Head of caudate nucleus (tissue), 42 donors: Measurements from ENCODE around the gene SESN3.

ENCODE experiments used
- DNase-seq, 42 donors: peaks; one replicate each; pipeline versions ENCODE4 v3.0.0 to v3.0.0-alpha.2; 2020 to 2021; ENCODE audit warnings: mixed read lengths in 7 of 42
- intact Hi-C: fragments of 100-400 bp; cut with DNase I; formaldehyde crosslinking; loops from one replicate; pipeline ENCODE4 v1.15.0; 2022

SESN3 gene

DNA sequence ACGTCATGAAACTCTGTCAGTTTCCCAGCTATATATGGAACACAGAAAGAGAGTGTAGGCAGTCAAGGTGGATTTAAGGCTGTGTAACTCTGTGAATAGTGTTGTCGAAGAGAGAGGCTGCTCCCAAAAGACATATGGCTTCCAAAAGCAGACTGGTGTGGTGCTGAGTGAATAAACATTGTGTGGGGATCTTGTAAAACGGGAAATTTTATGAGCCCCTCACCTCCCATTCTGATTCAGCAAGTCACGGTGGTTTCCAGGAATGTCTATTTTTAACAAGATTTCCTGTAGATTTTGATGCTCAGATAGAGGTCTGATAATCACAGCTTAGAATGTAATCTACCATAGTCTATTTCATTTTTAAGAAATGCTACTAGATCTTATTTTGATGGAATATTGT lies 67.9 kb downstream of the SESN3 start:
- intact Hi-C loops: no loop called here
- peak in 1 of 42 donors; percentile 32 for DNase-seq

DNA sequence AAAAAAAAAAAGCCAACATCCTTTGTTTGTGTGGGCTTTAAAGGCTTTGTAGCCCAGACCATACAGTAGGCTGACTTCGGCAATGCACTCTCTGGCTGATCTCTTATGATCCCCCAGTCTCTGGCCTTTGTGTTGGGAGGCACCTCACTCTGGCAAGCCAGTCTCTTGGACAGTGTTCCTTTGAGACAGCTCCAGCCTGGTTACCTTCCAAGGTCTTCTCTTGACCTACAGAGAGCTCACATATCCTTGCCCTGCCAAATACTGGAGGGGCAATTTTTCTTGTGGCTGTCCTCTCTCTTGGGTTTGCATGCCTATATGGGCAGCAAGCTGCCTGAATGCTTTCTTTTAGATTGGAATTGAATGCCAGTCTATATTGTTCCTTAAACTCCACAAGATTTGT lies 69.8 kb downstream of the SESN3 start:
- intact Hi-C loops: no loop called here
- no peak for DNase-seq

DNA sequence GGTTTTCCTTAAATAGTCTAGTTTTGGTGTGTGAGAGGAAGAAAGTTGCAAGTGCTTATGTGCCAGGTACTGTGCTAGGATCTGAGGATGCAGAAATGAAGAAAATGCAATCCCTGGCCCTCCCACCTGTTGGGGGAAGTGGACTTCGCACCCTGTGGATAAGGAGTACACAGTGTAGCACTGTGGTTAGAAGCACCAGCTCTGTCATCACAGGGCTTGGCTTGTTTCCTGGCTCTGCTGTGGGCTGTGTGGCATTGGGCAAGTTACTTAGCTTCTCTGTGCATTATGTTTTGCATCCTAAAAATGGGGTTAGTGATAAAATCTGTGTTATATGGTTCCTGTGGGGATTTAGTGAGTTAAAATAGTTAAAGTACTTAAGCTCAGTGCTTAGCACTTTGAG lies 73.2 kb downstream of the SESN3 start:
- intact Hi-C loops: loop anchor here (5.0 kb wide), 1 partner anchor 179 kb away; no protein-coding TSS in a partner anchor
- DNase-seq: no peak

DNA sequence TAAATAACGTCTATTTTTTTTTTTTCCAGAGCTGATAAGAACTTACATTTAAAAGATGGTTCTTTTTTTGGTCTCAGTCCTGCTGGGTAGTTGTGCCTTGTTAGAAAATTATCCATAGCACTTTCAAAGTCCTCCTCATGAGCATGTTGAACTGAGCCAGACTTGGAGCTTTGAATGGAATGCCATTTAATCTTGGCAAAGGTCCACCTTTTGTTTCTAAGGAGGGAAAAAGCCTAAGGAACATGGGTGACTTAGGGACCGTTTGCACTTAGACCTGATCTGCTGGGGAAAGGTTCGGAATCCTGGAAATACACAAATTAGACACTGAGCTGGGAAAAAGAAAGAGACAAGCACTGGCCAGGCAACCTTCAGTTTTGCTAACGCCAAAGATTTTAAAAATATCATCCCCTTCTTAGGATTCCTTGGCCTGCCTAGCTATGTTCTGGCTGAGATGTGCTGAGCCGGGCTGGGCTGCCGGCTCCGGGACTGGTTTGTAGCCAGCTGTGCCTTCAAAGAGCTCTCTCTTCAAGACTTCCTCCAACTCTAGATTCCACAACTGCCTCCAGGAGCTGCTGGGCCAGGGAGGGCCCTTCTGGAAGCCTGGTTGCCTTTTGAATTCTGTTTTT lies 74.0 kb downstream of the SESN3 start:
- DNase-seq: peak in 1 of 42 donors; percentile 4
- intact Hi-C loops: loop anchor here (5.0 kb wide), 1 partner anchor 180 kb away; no protein-coding TSS in a partner anchor

DNA sequence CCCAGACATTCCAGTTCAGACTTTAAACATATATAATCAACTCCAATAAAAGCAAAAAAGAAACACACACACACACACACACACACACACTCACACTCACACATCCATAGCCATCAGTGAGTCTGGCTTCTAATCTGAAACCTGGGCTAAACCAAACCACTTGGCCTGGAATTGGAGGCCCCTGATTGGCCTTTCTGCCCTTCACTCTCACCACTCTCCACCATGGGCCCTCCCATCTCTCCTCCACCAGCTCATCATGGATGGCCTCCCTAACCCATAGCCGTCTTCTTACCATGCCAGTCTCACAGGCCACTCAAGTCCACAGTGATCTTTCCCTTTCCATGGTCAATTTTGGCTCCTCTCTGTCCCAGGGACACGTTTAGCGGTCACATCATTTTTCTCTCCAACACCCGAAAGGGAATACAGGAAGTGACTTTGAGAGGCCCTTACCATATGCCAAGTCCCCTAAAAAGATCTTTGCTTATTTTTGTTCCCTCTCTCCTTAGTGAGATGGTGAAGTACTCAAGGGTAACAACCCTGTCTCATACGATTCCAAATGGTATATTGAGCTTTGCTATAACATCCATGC lies 74.8 kb downstream of the SESN3 start:
- intact Hi-C loops: loop anchor here (5.0 kb wide), 1 partner anchor 181 kb away; no protein-coding TSS in a partner anchor
- no peak for DNase-seq

DNA sequence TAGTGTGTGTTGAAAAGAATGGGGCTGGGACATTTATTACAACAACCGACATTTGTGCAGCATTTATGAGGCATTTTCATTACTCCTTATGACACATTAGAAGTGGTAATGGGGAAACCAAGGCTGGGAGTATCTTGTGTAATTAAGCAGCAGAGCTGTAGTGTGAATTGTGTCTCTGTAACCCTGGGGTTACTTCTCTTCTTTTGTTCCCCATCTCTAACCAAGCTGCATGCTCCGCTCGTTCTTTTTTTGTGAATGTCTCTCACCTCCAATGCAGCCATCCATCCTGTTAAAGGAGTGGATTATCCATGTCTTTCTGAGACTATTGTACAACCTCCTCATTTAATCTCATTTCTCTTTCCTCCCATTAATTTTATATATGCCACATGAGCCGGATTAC lies 75.6 kb downstream of the SESN3 start:
- intact Hi-C loops: loop anchor here (5.0 kb wide), 1 partner anchor 182 kb away; no protein-coding TSS in a partner anchor
- no peak for DNase-seq

DNA sequence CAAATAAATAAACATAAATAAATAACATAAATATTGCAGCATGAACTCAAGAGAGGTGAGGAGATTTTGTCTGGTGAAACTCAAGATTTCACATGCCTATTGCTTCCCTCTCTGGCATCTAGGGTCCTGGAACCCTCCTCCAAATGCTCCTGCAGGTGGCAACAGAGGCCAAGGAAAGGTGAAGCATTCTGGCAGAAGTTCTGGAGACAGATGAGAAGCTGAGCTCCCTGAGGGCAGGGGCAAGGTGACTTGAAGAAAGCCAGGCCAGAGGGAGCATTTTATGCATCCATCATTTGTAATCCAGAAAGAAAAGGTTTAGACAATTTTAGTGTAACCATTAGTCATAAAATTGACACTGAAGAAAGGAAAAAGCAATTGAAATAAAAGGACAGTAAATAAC lies 76.5 kb downstream of the SESN3 start:
- DNase-seq: peak in 32 of 42 donors; percentile 15 to 75 (median 50)
- intact Hi-C loops: no loop called here

DNA sequence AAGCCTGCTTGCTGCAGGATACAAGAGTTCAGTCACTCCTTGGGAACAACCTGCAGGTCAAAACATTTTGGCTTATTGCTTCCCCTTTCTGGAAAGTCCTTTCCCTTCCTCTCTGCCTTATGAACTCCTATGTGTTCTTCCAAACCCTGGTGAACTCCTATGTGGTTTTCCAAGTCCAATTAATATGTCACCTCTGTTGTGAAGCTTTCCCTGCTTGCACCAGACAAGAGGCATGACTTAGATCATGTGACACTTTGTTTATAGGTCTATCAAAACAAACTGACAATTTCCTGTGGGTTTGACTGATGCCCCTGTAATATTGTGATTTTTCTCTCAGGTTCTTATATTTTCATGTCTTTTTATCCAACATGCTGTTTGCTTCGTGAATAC lies 77.2 kb downstream of the SESN3 start:
- intact Hi-C loops: loop anchor here (2.0 kb wide), 2 partner anchors 79 to 551 kb away; no protein-coding TSS in a partner anchor
- no peak for DNase-seq

DNA sequence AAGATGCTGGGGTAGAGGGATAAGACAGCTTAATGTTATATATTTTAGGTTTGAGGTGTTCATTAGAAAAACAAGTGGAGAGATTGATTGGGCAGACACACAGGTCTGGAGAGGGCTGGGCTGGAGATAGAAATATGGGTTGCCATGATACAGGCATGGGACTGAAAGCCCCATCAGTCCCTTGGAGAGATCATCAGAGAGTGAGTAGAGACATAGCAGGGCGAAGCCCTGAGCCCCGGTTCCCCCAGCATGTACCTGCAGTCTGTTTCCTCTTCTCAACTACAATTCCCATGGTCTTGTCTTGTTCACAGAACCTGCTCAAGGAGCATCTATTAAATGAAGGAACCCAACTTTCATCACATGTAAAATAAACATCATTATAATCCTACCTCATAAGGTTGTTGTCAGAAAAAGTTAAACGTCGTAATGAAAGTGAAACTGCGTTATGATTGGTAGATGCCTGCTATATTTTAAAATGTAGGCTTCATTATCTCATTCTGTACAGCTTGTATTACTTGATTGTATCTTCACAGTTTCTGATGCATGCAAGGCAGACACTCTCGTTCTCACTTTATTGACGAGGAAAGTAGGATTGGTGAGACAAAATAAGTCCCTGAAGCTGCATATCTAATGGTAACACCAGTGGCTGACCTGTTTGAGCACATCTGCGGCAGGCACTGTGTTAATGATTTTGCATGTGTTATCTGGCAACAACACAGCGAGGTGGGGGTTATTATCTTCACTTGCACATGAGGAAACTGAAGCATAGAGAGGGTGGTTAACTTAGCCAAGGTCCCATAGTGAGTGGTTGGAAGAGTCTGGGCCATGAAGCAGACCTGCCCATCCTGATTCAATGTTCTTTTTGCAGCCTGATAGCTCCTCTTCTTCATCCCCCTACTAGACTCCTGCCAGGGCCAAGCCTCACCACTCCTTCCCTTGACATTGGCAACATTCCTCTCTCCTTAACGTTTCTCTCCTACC lies 77.8 kb downstream of the SESN3 start:
- no peak for DNase-seq
- intact Hi-C loops: loop anchor here (2.0 kb wide), 2 partner anchors 80 to 552 kb away; no protein-coding TSS in a partner anchor

DNA sequence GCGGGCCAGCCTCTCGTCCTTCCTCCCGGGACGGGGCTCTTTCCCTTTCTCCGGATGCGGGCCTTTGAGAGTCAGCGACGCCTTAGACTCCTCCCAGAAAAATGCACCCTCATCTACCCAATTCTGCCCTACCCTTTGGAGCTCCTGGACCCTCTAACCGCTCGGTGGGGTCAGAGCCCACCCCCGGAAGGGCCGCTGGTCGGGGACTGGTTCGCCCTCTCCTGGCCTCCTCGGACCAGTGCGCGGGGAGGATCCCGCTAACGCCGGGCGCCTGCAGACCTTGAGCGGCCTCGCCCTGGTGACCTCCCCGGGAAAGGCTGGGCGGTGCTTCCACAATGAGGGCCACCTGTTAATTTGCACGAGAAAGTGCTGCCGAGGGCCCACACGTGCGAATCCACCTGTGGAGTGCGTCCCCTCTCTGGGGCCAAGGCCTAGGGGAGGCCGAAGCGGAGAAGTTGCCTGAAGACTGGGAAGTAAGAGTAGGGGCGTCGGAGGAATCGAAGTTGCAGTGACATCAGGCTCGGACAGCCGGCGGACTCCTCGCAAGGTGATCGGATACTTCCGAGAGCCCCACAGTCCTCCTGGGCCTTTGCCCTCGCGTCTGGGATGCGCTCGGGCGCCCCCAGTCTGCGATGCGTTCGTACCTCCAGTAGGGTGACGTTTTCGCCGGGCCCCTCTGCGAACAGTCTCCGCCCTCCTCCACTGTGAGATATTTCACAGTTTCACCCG lies 79.9 kb downstream of the SESN3 start:
- DNase-seq: peak; percentile 86 to 98 (median 94)
- intact Hi-C loops: loop anchor here (2.0 kb wide), 2 partner anchors 82 to 614 kb away; no protein-coding TSS in a partner anchor

DNA sequence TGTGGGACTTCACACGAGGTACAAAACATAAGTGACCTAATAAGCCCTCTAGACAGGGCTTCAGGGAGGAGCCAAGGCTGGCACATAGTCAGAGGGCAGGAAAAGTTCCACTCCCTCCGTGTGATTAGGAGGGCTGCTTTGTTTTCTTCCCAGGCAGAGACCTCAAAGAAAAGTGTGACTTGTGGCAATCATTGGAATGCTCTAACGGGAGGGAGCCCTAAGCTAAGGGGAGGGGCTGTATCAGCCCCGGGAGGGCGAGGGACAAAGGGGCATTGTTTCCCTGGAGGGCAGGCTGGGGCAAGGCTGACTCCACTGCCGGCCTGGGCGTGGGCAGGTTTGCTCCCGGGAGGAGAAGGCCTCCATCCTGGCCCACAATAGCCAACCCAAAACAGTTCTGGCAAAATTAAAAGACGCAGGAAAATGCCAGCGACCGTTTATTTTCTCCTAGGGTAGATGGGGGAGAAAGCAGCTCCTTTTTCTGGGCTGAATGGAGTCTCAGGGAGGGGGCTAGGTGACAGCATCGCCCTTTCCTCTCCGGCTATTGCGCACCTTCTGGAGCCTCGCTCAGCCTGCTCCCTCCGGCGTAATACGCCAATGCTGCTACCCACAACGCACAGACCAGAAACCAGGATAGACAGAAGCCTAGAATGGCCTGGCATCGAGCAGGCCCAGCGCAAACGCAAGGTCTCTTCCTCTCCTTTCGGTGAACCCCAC lies 81.2 kb downstream of the SESN3 start:
- peak; percentile 49 to 92 (median 82) for DNase-seq

DNA sequence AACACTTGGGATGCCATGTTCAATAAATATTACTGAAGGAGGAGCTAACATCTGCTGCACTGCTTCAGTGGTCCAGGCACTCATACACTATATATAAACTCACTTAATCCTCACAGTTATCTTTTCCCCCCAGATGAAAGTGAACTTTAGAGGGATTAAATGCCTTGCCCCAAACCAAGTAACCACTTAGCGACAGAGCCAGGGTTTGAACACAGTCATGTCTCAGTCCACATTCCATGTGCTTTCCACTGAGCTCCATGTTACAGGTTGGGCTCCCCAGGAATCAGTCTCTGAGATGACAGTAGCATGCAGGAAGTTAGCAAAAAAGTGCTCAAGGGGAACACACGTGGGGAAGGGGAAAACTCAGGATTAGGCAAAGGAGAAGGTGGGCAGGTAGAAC lies 82.1 kb downstream of the SESN3 start:
- intact Hi-C loops: no loop called here

More for the DNA sequence above, 81.2 kb downstream of the SESN3 start:
- intact Hi-C loops: loop anchor here (2.0 kb wide), 2 partner anchors 81 to 615 kb away; no protein-coding TSS in a partner anchor

DNA sequence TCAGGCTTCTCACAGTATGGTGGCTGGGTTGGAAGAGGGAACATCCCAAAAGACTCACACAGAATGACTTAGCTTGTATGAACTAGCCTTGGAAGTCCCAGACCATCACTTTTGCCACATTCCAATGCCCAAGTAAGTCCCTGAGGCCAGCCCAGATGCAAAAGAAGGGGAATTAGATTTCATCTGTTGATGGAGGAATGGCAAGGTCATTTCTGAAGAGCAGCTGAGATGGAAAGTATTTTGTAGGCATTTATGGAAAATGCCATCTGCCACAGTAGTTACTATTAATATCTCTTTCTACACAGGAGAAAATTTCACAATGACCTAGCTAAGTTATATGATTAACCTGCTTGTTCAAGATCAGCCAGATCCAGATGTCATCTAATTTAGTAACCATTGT lies 82.6 kb downstream of the SESN3 start:
- no peak for DNase-seq
- intact Hi-C loops: no loop called here

More for the DNA sequence above, 82.1 kb downstream of the SESN3 start:
- no peak for DNase-seq

DNA sequence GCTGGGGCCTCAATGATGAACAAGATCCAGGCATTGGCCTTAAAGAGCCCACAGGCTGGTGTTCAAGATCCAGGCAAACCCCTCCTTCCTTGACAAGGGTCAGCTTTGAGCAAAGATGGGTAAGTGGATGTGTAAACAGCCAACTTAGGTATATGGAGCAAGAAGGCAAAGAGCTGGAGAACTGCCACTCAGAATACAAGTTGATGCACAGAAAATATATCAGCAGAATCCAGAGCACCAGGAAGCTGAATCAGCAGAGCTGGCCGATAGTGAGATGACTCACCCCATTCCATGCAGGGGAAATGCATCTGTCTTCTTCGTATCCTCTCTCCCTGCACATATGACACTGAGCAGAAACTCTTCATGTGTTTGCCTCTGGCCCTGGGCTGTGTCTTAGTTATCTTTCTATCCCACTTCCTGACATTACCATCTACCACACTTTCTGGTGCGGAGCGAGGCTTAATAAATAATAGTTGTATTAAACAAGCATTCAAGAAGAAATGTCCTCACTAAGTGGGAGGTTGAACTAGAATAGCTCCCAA lies 83.6 kb downstream of the SESN3 start:
- peak in 31 of 42 donors; percentile 20 to 86 (median 62) for DNase-seq
- intact Hi-C loops: no loop called here

DNA sequence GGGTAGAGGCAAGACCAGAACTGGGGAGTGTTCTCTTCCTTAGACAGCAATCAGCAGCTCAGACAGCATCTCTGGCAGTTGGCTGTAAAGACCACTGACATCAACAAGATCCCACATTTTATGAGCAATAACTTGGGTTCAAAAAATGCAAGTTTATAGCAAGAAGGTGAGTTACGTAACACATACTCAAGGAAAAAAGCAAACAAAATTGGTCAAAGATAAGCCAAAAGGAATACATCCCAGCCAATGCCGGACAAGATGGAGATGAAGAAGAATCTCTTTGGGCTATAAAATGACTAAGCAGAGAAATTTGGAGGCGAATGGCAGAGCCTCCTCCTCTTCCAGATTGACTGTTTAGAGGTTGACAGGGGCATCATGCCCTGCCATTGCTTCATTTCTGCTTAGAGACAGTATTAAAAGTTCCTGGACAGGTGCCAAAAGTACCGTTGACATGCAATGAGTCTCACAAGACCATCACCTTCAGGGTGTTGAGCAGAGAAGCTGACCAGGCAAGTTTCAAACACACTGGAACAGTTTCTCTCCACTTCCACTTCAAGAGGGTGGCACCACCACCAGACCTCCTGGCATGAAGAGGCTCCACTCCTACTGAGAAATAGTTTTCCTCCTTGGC lies 85.5 kb downstream of the SESN3 start:
- intact Hi-C loops: no loop called here
- DNase-seq: no peak

DNA sequence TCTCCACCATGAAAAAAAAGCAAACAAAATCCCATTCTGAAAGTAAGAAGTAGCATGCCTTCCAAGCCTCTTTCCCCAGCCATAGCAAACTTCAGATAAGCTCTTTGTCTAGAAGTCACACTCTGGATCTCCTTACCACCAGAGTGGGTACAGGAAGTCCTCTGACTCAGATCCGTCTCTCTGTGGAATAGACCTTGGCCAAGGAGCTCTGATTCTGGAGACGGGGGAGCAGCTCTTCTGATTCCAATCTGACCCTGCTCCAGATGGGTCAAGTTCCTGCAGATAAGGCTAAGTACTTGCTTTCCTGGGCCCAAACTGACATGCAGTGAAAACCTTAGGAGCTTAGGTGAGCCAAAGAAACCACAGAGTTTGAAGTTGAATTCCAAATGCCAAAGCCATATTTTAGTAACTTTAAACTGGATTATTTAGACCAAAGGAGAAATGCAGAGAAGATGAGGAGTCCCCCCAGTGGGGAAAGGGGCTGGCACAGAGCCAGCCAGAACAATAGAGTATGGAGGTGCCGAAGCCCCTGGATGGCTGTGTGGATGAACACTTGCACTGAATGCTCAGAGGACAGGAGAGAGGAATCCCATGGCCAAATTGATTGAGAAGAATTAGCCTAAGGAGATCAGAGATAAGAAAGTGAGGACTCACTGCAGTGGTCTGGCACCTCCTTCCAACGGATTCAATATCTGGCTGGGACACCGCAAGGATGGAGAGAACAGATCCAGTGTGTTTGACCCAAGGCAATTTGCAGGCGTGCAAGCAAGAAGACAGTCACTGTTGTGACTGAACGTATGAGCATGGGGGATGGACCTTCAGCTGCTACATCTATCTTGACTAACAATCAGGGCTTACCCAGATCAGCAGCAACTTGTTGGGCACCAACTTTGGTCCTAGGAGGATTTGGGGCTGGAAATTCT lies 86.4 kb downstream of the SESN3 start:
- DNase-seq: no peak
- intact Hi-C loops: no loop called here
